HG03095 (cell line): ENCODE data around the gene GPR158.

Experiments used
- ATAC-seq: cut with Tn5 transposase; IDR thresholded peaks from one replicate; pipeline ENCODE4 v1.9.1; 2021; ENCODE audit warnings: moderate library complexity; ENCODE audit not compliant: unreplicated experiment

GPR158 gene

GRCh38 chr10:25388188-25388861 lies 213.5 kb downstream of the GPR158 start:
- no peak for ATAC-seq

GRCh38 chr10:25388862-25389206 lies 214.0 kb downstream of the GPR158 start:
- no peak for ATAC-seq

GRCh38 chr10:25390733-25391132 lies 215.9 kb downstream of the GPR158 start:
- ATAC-seq, result no peak

- ATAC-seq, result no peak
These were observed 217.3 kb downstream of the GPR158 start for GRCh38 chr10:25392132-25392531.

- ATAC-seq, result no peak
These were observed 218.8 kb downstream of the GPR158 start for GRCh38 chr10:25393621-25394020.

- no peak for ATAC-seq
These were observed 223.9 kb downstream of the GPR158 start for GRCh38 chr10:25398680-25399079.

- no peak for ATAC-seq
These were observed 231.1 kb downstream of the GPR158 start for GRCh38 chr10:25405871-25406270.

GRCh38 chr10:25417611-25418010 lies 242.8 kb downstream of the GPR158 start:
- no peak for ATAC-seq

- ATAC-seq, result no peak
These were observed 251.0 kb downstream of the GPR158 start for GRCh38 chr10:25425776-25426175.

GRCh38 chr10:25436431-25436830 lies 261.6 kb downstream of the GPR158 start:
- ATAC-seq, result no peak

- no peak for ATAC-seq
These were observed 266.5 kb downstream of the GPR158 start for GRCh38 chr10:25441270-25441669.

GRCh38 chr10:25444266-25444665 lies 269.5 kb downstream of the GPR158 start:
- ATAC-seq, result no peak

- ATAC-seq, result no peak
These were observed 276.6 kb downstream of the GPR158 start for GRCh38 chr10:25451401-25451800.

- ATAC-seq, result no peak
These were observed 278.8 kb downstream of the GPR158 start for GRCh38 chr10:25453619-25454018.

- ATAC-seq, result no peak
These were observed 281.3 kb downstream of the GPR158 start for GRCh38 chr10:25455980-25456567.

- ATAC-seq, result no peak
These were observed 282.8 kb downstream of the GPR158 start for GRCh38 chr10:25457552-25457951.

GRCh38 chr10:25465582-25466372 lies 291.0 kb downstream of the GPR158 start:
- ATAC-seq, result no peak

GRCh38 chr10:25467881-25468280 lies 293.1 kb downstream of the GPR158 start:
- no peak for ATAC-seq

- ATAC-seq, result no peak
These were observed 306.7 kb downstream of the GPR158 start for GRCh38 chr10:25481467-25481866.

- ATAC-seq, result no peak
These were observed 309.2 kb downstream of the GPR158 start for GRCh38 chr10:25483999-25484398.

- no peak for ATAC-seq
These were observed 312.5 kb downstream of the GPR158 start for GRCh38 chr10:25487266-25487665.

- ATAC-seq, result no peak
These were observed 317.2 kb downstream of the GPR158 start for GRCh38 chr10:25492040-25492439.
